Stimulated activated CD8-positive, alpha-beta memory T cell treated with anti-CD3 and anti-CD28 coated beads, Interleukin-15, amount 100 ng/mL, for 1 hour (primary cell): Measurements from ENCODE around the gene CACNB4.
"Not testable (repeated sequence)": the region's sequence is repeated elsewhere in the genome, so short reads cannot be mapped to it uniquely, and the experiment has no call there.

Experiments
- DNase-seq: peaks from one replicate; pipeline ENCODE4 v3.0.0-alpha.2; 2020; ENCODE audit warnings: low read depth

The CACNB4 gene

GRCh38 chr2:151943461-151943860 is 155.4 kb downstream of the CACNB4 start:
- no peak for DNase-seq

DNA sequence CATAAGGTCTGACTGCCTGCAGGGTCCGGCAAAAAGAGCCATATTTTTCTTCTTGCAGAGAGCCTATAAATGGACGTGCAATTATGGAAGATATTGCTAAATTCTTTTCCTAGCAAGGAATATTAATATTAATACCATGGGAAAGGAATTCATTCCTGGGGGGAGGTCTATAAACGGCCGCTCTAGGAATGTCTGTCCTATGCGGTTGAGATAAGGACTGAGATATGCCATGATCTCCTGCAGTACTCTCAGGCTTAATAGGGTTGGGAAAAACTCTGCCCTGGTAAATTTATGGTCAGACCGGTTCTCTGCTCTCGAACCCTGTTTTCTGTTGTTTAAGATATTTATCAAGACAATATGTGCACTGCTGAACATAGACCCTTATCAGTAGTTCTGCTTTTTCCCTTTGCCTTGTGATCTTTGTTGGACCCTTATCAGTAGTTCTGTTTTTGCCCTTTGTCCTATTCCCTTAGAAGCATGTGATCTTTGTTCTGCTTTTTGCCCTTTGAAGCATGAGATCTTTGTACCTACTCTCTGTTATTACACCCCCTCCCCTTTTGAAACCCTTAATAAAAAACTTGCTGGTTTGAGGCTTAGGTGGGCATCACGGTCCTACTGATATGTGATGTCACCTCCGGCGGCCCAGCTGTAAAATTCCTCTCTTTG is 156.2 kb downstream of the CACNB4 start:
- not testable (repeated sequence) for DNase-seq

DNA sequence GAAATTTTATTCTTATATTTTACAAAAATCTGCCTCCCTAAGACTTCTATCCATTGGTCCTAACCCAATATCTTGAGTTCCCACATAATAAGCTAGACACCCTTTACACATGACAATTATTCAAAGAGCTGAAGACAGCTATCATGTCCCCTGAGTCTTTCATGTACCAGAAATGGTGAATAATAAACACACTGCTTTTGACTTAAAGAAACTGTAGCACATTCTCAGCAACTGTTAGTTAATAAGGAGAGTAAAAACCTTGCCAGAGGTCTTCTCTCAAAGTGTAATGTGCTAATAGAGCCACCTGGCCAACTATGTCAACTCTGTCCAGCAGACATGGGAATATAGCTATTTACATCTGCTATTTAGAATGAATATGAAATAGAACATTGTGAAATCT is 160.9 kb downstream of the CACNB4 start:
- DNase-seq = no peak

DNA sequence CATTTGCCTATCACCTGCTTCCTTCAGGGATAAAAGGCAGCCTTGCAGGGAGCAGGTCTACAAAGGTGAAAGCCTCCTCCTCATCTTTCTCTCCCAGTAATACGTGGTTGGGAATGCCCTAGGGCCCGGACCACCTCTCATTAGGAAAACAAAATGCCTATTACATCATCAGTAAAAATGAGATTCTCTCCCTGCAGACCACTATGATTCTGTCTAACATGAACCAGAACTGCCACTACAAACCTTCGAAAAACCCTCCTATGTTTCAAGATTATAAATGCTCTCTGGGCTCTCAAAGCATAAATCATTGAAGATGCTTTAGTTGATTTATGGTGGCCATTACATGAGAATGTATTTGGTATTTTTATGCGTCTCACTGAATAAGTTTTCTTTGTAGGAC is 162.2 kb downstream of the CACNB4 start:
- no peak for DNase-seq

DNA sequence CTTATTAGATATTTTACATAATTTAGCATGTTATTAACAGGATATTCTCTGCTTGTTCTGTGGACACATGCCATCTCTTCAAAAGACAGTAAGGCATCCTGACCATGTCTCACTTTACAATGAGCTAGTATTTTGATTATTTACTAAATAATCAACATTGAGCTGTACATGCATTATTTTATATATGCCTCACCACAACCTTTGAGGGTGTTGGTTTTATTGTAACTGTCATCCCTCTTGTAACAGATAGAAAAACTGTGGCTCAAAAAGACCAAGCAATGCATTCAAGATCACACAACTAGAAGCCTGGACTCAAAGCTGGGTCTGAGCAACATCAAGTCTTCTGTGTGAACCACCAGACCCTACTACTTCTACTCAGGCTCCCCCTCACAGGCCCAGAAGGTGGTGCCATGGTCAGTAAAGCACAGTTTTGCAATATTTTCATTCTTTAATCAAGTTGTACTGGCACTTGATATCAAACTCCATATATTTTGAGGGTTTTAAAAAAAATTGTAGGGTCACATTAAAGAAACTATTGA is 165.5 kb downstream of the CACNB4 start:
- no peak for DNase-seq

DNA sequence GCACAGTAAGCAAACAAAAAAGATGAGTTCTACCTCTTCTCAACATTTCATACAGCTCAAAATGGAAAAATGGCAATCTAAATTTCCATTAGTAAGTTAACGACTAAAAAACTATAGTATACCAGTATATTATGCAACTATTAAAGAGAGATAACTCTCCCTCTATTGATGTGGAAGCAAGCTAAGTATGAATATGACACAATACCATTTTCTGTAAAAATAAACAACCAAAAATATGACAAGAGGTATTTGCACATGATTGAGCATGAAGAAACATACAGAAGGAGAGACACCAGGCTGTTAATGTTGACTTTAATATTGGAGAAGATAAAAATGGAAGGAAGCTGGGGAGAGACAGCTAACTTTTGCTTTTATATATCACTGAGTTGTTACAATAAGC is 167.1 kb downstream of the CACNB4 start:
- DNase-seq = no peak

DNA sequence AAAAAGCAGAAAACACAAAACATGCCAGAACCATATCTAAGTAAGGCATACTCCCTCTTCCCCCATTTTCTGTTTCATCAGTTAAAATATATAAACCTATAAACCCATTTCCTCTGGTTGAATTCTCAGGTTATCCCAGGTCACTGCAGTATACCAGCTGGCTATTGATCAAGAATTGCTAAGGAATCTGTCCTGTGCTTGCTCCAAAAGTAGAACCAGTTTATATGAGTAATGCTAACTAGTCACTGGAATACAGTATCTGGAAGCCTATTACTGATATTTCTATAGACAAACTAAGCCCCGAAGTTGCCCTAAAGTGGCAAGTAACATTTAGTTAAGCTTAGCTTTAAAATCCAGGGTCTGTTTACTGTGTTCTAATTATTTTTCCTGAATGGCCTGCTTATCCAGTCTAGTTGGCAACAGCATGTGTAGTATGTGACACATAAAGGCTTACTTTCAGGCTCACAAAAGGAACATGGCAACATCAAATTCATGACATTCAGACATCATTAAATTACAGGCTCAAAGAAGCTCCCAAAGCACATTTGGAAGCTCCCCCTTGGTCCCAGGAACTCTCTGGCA is 167.7 kb downstream of the CACNB4 start:
- DNase-seq = no peak

DNA sequence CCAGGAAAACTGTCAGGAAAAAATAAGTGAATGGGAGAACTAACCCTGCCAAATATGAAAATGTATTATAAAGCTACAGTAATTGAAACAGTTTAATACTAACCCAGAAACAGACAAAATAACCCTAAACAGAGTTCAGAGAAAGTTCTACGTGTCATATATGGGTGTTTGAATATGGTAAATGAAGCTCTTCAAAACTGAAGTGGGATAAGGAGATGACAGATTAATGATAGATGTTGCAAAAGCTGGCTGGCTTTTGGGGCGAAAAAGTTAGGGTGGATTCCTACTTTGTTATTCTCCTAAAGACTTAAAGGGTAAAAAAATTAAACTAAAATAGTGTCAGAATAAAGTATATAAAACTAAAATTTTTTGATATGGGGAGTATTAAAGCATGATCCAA is 168.8 kb downstream of the CACNB4 start:
- DNase-seq = no peak

DNA sequence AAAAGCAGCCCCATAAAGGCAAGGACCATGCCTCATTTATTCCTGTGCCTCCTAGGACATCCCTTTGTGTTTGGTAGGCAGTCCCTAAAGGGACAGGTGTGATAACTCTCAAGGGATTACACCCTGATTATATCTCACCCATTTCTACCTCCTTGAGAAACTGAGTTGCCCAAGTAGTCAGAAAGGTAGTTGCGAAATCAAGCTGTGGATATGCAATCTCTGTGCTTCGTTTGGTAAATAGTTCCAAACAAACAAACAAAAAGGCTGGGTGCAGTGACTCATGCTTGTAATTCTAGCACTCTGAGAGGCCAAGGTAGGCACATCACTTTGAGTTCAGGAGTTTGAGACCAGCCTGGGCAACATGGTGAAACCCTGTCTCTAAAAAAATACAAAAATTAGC is 170.5 kb downstream of the CACNB4 start:
- DNase-seq = no peak

DNA sequence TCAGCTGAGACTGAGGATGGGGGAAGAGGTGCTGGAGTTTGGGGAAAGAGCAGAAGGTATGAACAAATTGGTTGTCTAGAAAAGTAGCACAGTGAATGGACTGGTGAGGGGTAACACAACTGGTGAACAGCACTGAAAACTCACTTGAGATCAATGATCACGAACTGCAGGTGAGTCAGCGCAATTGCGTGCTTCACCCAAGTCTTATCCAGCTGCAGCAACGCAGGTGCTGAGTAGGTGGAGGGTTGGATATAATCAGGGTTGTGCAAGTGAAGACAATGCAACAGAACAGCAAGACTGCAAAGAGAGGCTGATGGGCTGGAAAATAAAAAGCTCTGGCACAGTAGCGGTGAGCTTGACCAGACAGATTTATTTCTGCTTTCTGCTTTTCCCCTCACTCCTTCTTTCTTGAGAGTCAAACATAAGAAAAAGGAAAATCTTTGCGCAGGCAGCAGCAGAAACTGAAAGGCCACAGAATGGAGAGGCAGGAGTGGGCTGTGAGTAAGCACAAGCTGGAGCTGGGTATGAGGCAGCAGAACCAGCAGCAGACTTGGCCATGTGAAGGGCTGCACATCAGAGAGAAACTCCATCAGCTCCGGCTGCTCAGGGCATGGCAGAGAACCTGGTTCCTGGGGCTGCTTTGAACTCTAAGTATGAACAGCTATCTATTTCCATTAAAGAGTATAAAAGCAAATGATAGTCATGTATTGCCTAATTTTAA is 171.2 kb downstream of the CACNB4 start:
- DNase-seq = no peak

DNA sequence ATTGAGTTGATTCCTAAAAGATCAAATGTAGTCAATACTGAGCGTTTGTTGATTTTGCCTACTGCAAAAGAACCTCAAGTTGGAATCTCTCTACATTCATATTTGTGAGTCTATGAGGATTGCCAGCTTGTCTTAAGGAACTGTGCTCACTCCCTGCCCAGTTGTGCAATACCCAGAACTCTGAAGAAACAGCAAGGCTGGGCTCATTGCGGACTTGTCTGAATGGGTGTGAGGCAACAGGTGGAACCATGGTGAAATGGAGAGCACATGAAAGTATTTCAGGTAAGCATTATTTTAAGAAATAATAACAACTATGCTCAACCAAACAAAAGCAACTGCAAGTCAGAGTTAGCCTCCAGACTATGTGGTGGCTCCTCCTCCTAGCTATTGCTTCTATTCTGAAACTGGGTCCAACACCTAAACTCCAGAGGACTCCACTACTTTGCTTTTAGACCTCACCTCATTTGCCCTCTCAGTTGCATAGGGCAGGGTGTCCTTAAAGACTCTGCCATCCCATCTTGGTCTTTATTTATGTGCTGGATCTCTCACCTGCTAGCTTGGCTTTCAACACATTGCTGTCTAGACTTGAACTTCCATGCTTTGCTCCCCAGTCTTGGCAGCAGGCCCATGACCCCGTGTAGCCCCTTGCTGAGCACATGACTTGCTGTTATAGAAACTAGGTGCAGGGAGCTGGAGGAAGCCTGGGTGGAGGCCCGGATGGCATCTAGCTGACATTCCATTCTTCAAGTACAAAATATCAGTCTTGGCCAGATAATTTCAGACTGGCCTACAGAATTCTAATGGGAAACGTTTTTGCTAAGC is 175.8 kb downstream of the CACNB4 start:
- no peak for DNase-seq

GRCh38 chr2:151919786-151920185 is 179.1 kb downstream of the CACNB4 start:
- no peak for DNase-seq

DNA sequence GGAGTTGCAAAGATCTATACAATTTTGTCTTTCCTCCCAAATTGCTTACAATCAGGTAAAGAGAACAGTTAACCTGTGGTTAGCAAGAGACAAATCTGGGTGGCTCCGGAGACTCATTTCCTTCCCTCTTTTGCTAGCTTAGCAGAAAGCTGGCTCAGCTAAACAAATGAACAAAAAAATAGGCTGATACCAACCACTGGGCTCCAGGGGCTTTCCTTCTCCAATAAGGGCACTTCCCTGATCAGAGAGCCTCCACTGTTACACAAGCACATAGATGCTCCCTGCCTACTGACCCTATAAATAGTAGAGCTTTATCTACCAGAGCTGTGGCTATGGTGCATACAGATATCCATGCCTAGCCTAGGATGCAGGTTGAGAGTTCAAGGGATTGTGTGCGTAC is 180.5 kb downstream of the CACNB4 start:
- DNase-seq = no peak

DNA sequence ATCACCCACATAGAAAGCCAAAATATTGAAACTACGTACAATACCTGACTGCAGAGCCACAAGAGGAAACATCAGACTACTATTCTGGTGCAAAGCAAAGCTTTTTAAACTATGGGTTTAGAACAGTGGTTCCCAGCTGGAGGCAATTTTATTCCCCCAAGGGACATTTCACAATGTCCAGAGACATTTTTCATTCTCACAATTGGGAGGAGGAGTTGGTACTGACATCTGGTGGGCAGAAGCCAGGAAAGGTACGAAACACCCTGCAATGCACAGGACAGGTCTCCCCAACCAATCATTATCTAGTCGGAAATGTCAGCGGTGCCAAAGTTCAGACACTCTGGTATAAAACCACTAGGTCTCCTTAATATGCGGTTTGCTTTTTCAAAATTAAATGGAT is 182.2 kb downstream of the CACNB4 start:
- no peak for DNase-seq

- DNase-seq = not testable (repeated sequence)
Measured at GRCh38 chr2:151915629-151916025, 183.2 kb downstream of the CACNB4 start.

- DNase-seq = no peak
Measured at GRCh38 chr2:151914989-151915628, 183.7 kb downstream of the CACNB4 start.

DNA sequence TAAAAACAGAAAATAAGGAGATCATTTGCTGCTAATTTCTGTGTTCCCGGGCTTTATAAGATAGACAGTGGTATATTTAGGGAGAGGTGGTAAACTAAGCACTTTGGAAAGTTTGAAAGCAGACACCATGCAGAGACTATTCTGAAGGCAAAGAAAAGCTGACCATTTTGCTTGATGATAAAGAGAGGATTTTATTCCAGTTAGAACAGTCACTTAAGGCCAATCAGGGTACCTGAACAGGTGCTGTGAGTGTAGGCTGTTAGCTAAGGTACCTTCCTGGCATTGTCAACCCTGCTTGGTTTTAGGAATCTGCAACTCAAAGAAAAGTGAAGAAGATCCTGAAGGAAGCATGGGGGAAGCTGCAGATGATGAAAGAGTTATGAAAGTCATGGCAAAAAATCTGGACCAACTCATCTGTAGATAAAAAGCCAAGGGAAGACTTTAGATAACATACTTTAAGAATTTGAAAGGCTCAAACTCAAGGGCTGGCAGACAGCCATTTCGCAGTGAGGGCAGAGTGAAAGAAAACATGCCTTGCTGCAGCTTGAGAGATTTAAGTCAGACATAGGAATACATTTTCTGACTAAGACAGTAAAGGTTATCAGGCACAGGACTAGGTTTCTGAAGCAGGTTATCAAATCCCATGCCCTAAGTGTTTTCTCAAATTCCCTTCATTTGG is 190.5 kb downstream of the CACNB4 start:
- no peak for DNase-seq

DNA sequence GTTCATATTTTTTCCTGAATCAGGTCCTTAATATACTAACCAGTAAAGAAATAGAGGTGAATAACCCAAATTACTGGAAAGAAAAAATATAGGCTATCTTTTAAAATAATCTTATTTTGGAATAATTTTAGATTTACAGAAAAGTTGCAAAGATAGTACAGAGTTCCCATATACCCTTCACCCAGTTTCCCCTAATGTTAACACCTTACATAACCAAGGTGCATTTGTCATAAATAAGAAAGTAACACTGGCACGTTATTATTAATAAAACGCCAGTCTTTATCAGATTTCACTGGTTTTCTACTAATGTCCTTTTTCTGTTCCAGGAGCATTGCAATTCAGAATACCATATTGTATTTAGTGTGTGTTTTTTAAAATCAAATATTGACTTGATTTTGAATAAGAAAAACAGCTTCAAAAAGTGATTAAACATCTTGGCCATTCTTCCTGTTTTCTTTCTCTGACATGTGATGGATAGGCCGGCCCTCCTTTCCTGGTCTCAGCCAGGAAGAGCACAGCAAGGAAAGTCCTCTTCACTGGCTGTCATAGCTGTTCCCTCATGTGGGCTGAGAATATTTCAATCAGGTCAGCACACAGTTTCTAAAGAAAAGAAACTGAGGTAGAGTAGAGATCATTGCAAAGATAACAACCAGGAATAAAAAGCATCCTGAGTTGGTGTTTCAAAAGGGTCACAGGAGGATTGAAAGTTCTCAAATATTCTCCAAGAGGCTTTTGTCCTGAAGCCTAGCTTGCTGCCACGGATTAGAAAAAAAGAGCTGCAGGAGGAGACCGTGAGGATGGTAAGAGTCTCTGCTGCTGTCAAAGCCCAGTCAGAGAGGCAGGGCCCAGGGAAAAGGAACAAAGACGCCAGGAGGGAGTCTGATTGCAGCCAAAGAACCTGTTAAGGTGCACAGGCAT is 191.3 kb downstream of the CACNB4 start:
- no peak for DNase-seq

GRCh38 chr2:151906633-151906998 is 192.2 kb downstream of the CACNB4 start:
- no peak for DNase-seq

- no peak for DNase-seq
Measured at GRCh38 chr2:151905963-151906632, 192.7 kb downstream of the CACNB4 start.
